ENCODE data around the gene CHL1. TPM values are rescaled to one million over a fixed set of nuclear protein-coding genes. Genes with fewer than 3 reads are reported as not detected.

CHL1 gene
- polyA plus RNA-seq, 2 of the 4 experiments (the other 2 are of a cell fraction) = 0.05 TPM; not detected in 1

DNA sequence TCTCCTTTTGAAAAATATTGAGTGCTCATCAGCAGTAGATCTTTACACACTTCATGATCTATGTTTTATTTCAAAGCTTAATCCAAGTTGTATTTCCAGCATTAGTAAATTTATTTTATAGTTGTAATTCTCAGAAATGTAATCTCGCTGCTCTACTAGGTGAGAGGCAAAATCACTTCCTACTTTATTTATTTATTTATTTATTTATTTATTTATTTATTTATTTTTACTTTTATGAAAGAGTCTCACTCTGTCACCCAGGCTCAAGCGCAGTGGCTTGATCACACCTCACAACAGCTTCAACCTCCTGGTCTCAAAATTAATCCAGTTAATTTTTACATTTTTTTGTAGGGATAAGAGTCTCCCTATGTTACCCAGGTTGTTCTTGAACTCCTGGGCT lies 127.9 kb downstream of the CHL1 start:
- H3K9me3 ChIP-seq = no peaks in the 10 kb centered on the region
- CTCF ChIA-PET = no interaction called here
- WGBS (ENCODE audit: missing lambda C conversion rate) = 33% methylated on average over 2 of the region's 2 CpGs
- H3K4me1 ChIP-seq = no peaks in the 10 kb centered on the region
- no peak for ATAC-seq
- no peak for FAIRE-seq
- H3K4me3 ChIP-seq = no peak overlapping the region
- H3K27ac ChIP-seq = no peak overlapping the region
- no peak for DNase-seq (ENCODE audit: low read depth in 1 of 2, low spot score in 1 of 2)
- TF ChIP-seq RAD21 (conservative IDR thresholded peaks at IDR 0.05 in 1 of 2, IDR thresholded peaks at IDR 0.05 in 1 of 2) (no peak), BHLHE40 (IDR thresholded peaks at IDR 0.05; ENCODE audit: low read depth, low read length) (no peak), CHD4 (IDR thresholded peaks at IDR 0.05; ENCODE audit: borderline replicate concordance) (no peak), CEBPB (IDR thresholded peaks at IDR 0.05) (no peak), ZC3H11A (IDR thresholded peaks at IDR 0.05) (peak; percentile 60), HOXB5 (CRISPR knock-in tag; IDR thresholded peaks at IDR 0.05) (no peak), HOXA7 (CRISPR knock-in tag; IDR thresholded peaks at IDR 0.05) (no peak), RNF2 (IDR thresholded peaks at IDR 0.05; ENCODE audit: borderline replicate concordance, low read depth) (no peak)
- no peak overlapping the region for H3K4me2 ChIP-seq
- POLR2A ChIA-PET = no interaction called here

DNA sequence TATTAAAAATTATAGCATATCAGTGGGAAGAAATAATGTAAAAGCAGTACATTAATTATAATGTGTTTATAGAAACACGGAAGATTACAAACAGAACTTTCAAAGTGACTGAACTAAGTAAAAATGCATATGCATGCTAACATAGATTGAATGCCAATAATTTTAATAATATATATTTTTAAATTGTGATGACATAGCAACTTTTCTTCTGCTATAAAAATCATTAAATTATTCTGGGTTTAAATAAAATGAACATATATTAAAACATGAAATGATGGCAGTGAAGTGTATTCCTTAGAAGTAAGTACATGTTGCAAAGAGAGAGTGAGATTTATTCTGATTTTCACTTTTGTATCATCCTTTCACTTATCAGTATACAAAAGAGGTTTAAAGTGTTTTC lies 128.9 kb downstream of the CHL1 start:
- Histone ChIP-seq H3K4me1 (no peaks in the 10 kb centered on the region), H3K4me3 (no peak overlapping the region), H3K4me2 (no peak overlapping the region), H3K9me3 (no peaks in the 10 kb centered on the region), H3K27ac (no peak overlapping the region)
- no peak for DNase-seq (ENCODE audit: low read depth in 1 of 2, low spot score in 1 of 2)
- CTCF ChIA-PET = no interaction called here
- 30% methylated on average over 1 of the region's 1 CpG for WGBS (ENCODE audit: missing lambda C conversion rate)
- POLR2A ChIA-PET = no interaction called here
- no peak for ATAC-seq
- TF ChIP-seq JUN (IDR thresholded peaks at IDR 0.05) (no peak), PBX3 (IDR thresholded peaks at IDR 0.05) (no peak), MAFK (IDR thresholded peaks at IDR 0.05; ENCODE audit: partially characterized antibody) (peak; percentile 20), ZNF302 (CRISPR knock-in tag; IDR thresholded peaks at IDR 0.05) (no peak)
- TF ChIP-seq, protein P1, sequence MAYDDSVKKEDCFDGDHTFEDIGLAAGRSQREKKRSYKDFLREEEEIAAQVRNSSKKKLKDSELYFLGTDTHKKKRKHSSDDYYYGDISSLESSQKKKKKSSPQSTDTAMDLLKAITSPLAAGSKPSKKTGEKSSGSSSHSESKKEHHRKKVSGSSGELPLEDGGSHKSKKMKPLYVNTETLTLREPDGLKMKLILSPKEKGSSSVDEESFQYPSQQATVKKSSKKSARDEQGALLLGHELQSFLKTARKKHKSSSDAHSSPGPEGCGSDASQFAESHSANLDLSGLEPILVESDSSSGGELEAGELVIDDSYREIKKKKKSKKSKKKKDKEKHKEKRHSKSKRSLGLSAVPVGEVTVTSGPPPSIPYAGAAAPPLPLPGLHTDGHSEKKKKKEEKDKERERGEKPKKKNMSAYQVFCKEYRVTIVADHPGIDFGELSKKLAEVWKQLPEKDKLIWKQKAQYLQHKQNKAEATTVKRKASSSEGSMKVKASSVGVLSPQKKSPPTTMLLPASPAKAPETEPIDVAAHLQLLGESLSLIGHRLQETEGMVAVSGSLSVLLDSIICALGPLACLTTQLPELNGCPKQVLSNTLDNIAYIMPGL (CRISPR knock-in tag; IDR thresholded peaks at IDR 0.05; ENCODE audit: borderline replicate concordance) = no peak
- FAIRE-seq = no peak

- ChIA-PET CTCF (no interaction called here), POLR2A (no interaction called here)
- DNase-seq (ENCODE audit: low read depth in 1 of 2, low spot score in 1 of 2) (no peak), FAIRE-seq (peak; percentile 7), ATAC-seq (no peak)
- Histone ChIP-seq H3K9me3 (no peaks in the 10 kb centered on the region), H3K4me2 (no peak overlapping the region), H3K27ac (no peak overlapping the region), H3K4me1 (no peaks in the 10 kb centered on the region), H3K4me3 (no peak overlapping the region)
- 4% methylated on average over 1 of the region's 1 CpG for WGBS (ENCODE audit: missing lambda C conversion rate)
- TF ChIP-seq FOSL2 (IDR thresholded peaks at IDR 0.05) = no peak
- TF ChIP-seq FOSL2 (CRISPR knock-in tag; IDR thresholded peaks at IDR 0.05) = no peak
- no peak for TF ChIP-seq NPAS2 (CRISPR knock-in tag; IDR thresholded peaks at IDR 0.05; ENCODE audit: borderline replicate concordance)
- no peak for TF ChIP-seq RNF2 (IDR thresholded peaks at IDR 0.05; ENCODE audit: borderline replicate concordance, low read depth)
- no peak for TF ChIP-seq CHD4 (IDR thresholded peaks at IDR 0.05; ENCODE audit: borderline replicate concordance)
- no peak for TF ChIP-seq HOXB5 (CRISPR knock-in tag; IDR thresholded peaks at IDR 0.05)
- TF ChIP-seq POLR2A (IDR thresholded peaks at IDR 0.05; ENCODE audit: low read length) = no peak
- no peak for TF ChIP-seq NFE2L2 (conservative IDR thresholded peaks at IDR 0.05; ENCODE audit: low read length)
- TF ChIP-seq TP53 (CRISPR knock-in tag; IDR thresholded peaks at IDR 0.05) = no peak
- no peak for TF ChIP-seq RARB (CRISPR knock-in tag; IDR thresholded peaks at IDR 0.05)
- no peak for TF ChIP-seq FOSB (CRISPR knock-in tag; IDR thresholded peaks at IDR 0.05)
- no peak for TF ChIP-seq EHF (CRISPR knock-in tag; IDR thresholded peaks at IDR 0.05)
- no peak for TF ChIP-seq RAD21 (conservative IDR thresholded peaks at IDR 0.05 in 1 of 2, IDR thresholded peaks at IDR 0.05 in 1 of 2)
- TF ChIP-seq E2F6 (IDR thresholded peaks at IDR 0.05; ENCODE audit: borderline replicate concordance, low read depth) = no peak
- no peak for TF ChIP-seq JUN (IDR thresholded peaks at IDR 0.05)
- no peak for TF ChIP-seq JUNB (IDR thresholded peaks at IDR 0.05)
These were observed 134.0 kb downstream of the CHL1 start for GRCh38 chr3:330494-331115.

Measured in A549 (cell line).